SK-N-SH treated with all-trans-retinoic acid at 6 μM for 48 hours (cell line): Measurements from ENCODE around the gene CLSTN3.

Source experiments
- ATAC-seq: fragments of 200-7000 bp; cut with Tn5 transposase; 3 replicates; pipeline ENCODE4 v1.9.1; 2020; ENCODE audit warnings: mild to moderate bottlenecking, moderate library complexity
- ARNTL ChIP-seq: fragments of 450-650 bp; formaldehyde crosslinking; IDR thresholded peaks from 2 replicates; pipeline ENCODE4 v1.5.0; 2020; ENCODE audit warnings: low read depth, mild to moderate bottlenecking, moderate library complexity, borderline replicate concordance
- CSDC2 ChIP-seq: fragments of 250-450 bp; sonication (Bioruptor Pico); IDR thresholded peaks from 2 replicates; pipeline ENCODE4 v1.5.0; 2020; ENCODE audit warnings: mild to moderate bottlenecking, moderate library complexity
- ESRRG ChIP-seq: fragments of 250-450 bp; sonication (Bioruptor Pico); IDR thresholded peaks from 2 replicates; pipeline ENCODE4 v1.6.1; 2021; ENCODE audit warnings: mild to moderate bottlenecking
- GLIS3 ChIP-seq: fragments of 250-450 bp; sonication (Bioruptor Pico); IDR thresholded peaks from 2 replicates; pipeline ENCODE4 v1.5.0; 2020; ENCODE audit warnings: mild to moderate bottlenecking, moderate library complexity
- ISL1 ChIP-seq: fragments of 250-450 bp; sonication (Bioruptor Pico); IDR thresholded peaks from 2 replicates; pipeline ENCODE4 v2.1.2; 2022; ENCODE audit warnings: mild to moderate bottlenecking, moderate library complexity
- OSR1 ChIP-seq: fragments of 250-450 bp; sonication (Bioruptor Pico); IDR thresholded peaks from 2 replicates; pipeline ENCODE4 v1.8.0; 2022; ENCODE audit warnings: moderate library complexity, mild to moderate bottlenecking, inconsistent platforms
- POU6F1 ChIP-seq: fragments of 250-450 bp; sonication (Bioruptor Pico); IDR thresholded peaks from 2 replicates; pipeline ENCODE4 v1.8.0; 2021; ENCODE audit warnings: low read depth, mild to moderate bottlenecking, moderate library complexity, borderline replicate concordance
- RARB ChIP-seq: fragments of 250-450 bp; sonication (Bioruptor Pico); IDR thresholded peaks from 2 replicates; pipeline ENCODE4 v1.8.0; 2021; ENCODE audit warnings: mild to moderate bottlenecking, moderate library complexity
- TOX ChIP-seq: fragments of 250-450 bp; sonication (Bioruptor Pico); IDR thresholded peaks from 2 replicates; pipeline ENCODE4 v1.8.0; 2021; ENCODE audit warnings: mild to moderate bottlenecking, moderate library complexity, borderline replicate concordance
- ZC3H10 ChIP-seq: fragments of 250-450 bp; sonication (Bioruptor Pico); IDR thresholded peaks from 2 replicates; pipeline ENCODE4 v1.5.1; 2021; ENCODE audit warnings: mild to moderate bottlenecking, moderate library complexity
- ZFP30 ChIP-seq: fragments of 450-650 bp; formaldehyde crosslinking; IDR thresholded peaks from 2 replicates; pipeline ENCODE4 v1.5.0; 2022; ENCODE audit warnings: mild to moderate bottlenecking, moderate library complexity
- ZNF70 ChIP-seq: fragments of 450-650 bp; formaldehyde crosslinking; IDR thresholded peaks from 2 replicates; pipeline ENCODE4 v1.5.0; 2020; ENCODE audit warnings: mild to moderate bottlenecking, moderate library complexity
- ZNF8 ChIP-seq: fragments of 450-650 bp; formaldehyde crosslinking; IDR thresholded peaks from 2 replicates; pipeline ENCODE4 v1.5.0; 2020; ENCODE audit warnings: mild to moderate bottlenecking, moderate library complexity
- TF ChIP-seq, protein P1 (sequence below): fragments of 250-450 bp; sonication (Bioruptor Pico); IDR thresholded peaks from 2 replicates; pipeline ENCODE4 v1.5.1; 2020; ENCODE audit warnings: low read depth, mild to moderate bottlenecking, moderate library complexity
- TF ChIP-seq, protein P2 (sequence below): fragments of 250-450 bp; sonication (Bioruptor Pico); IDR thresholded peaks from 2 replicates; pipeline ENCODE4 v1.5.0; 2020; ENCODE audit warnings: mild to moderate bottlenecking, moderate library complexity
- TF ChIP-seq, protein P3 (sequence below): fragments of 250-450 bp; sonication (Bioruptor Pico); IDR thresholded peaks from 2 replicates; pipeline ENCODE4 v1.8.0; 2020; ENCODE audit warnings: mild to moderate bottlenecking, moderate library complexity, borderline replicate concordance

CLSTN3 gene

GRCh38 chr12:7188562-7189397 is 58.6 kb downstream of the CLSTN3 start:
- ATAC-seq = peak; percentile 84
- no peak for TF ChIP-seq ZNF70 (CRISPR knock-in tag)
- TF ChIP-seq ZFP30 (CRISPR knock-in tag) = no peak
- TF ChIP-seq GLIS3 (CRISPR knock-in tag) = no peak
- TF ChIP-seq TOX (CRISPR knock-in tag) = no peak
- TF ChIP-seq POU6F1 = no peak
- no peak for TF ChIP-seq RARB (CRISPR knock-in tag)
- TF ChIP-seq, protein P1, sequence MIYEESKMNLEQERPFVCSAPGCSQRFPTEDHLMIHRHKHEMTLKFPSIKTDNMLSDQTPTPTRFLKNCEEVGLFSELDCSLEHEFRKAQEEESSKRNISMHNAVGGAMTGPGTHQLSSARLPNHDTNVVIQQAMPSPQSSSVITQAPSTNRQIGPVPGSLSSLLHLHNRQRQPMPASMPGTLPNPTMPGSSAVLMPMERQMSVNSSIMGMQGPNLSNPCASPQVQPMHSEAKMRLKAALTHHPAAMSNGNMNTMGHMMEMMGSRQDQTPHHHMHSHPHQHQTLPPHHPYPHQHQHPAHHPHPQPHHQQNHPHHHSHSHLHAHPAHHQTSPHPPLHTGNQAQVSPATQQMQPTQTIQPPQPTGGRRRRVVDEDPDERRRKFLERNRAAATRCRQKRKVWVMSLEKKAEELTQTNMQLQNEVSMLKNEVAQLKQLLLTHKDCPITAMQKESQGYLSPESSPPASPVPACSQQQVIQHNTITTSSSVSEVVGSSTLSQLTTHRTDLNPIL (CRISPR knock-in tag) = no peak
- no peak for TF ChIP-seq ZNF8
- no peak for TF ChIP-seq ISL1 (CRISPR knock-in tag)
- TF ChIP-seq ESRRG (CRISPR knock-in tag) = no peak
- TF ChIP-seq CSDC2 = no peak
- TF ChIP-seq, protein P2, sequence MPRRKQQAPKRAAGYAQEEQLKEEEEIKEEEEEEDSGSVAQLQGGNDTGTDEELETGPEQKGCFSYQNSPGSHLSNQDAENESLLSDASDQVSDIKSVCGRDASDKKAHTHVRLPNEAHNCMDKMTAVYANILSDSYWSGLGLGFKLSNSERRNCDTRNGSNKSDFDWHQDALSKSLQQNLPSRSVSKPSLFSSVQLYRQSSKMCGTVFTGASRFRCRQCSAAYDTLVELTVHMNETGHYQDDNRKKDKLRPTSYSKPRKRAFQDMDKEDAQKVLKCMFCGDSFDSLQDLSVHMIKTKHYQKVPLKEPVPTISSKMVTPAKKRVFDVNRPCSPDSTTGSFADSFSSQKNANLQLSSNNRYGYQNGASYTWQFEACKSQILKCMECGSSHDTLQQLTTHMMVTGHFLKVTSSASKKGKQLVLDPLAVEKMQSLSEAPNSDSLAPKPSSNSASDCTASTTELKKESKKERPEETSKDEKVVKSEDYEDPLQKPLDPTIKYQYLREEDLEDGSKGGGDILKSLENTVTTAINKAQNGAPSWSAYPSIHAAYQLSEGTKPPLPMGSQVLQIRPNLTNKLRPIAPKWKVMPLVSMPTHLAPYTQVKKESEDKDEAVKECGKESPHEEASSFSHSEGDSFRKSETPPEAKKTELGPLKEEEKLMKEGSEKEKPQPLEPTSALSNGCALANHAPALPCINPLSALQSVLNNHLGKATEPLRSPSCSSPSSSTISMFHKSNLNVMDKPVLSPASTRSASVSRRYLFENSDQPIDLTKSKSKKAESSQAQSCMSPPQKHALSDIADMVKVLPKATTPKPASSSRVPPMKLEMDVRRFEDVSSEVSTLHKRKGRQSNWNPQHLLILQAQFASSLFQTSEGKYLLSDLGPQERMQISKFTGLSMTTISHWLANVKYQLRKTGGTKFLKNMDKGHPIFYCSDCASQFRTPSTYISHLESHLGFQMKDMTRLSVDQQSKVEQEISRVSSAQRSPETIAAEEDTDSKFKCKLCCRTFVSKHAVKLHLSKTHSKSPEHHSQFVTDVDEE (CRISPR knock-in tag) = no peak
- TF ChIP-seq, protein P3, sequence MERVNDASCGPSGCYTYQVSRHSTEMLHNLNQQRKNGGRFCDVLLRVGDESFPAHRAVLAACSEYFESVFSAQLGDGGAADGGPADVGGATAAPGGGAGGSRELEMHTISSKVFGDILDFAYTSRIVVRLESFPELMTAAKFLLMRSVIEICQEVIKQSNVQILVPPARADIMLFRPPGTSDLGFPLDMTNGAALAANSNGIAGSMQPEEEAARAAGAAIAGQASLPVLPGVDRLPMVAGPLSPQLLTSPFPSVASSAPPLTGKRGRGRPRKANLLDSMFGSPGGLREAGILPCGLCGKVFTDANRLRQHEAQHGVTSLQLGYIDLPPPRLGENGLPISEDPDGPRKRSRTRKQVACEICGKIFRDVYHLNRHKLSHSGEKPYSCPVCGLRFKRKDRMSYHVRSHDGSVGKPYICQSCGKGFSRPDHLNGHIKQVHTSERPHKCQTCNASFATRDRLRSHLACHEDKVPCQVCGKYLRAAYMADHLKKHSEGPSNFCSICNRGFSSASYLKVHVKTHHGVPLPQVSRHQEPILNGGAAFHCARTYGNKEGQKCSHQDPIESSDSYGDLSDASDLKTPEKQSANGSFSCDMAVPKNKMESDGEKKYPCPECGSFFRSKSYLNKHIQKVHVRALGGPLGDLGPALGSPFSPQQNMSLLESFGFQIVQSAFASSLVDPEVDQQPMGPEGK (CRISPR knock-in tag) = no peak

DNA sequence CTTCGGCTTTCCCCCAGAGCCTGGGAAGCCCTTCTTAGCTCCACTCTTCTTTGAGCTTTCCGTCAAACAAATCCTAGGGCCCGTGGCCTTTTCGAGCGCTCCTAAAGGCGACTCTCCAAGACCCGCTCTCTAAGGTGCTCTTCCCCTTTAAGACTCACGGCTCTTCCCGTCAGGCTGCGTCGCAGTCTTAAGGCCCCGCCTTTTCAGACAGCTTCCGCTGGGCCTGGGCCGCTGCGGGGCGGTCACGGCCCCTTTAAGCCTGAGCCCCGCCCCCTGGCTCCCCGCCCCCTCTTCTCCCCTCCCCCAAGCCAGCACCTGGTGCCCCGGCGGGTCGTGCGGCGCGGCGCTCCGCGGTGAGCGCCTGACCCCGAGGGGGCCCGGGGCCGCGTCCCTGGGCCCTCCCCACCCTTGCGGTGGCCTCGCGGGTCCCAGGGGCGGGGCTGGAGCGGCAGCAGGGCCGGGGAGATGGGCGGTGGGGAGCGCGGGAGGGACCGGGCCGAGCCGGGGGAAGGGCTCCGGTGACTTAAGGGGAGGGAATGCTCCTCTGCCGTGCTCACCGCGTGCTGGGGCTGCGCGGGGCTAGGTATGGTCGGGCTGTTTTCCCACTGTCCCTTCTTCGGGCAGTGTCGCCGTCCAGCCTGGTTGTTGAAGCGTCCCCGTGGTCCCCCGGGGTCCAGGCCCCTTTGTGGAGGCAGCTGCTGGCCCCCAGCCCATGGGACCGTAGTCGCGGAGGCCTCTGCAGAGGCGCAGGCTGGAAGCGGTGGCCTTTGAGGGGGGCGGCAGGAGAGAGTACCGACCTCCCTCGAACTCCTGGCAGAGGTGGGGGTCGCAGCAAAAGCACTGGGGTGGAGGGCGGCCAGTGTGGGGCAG is 59.5 kb downstream of the CLSTN3 start, which contains the start of gene PEX5:
TSS of gene PEX5 (plus strand) at position 289 of the 870 bp plus-strand sequence. CDS start 692 bp downstream, outside the sequence.
- TF ChIP-seq ZC3H10 (CRISPR knock-in tag) (no peak), OSR1 (CRISPR knock-in tag) (no peak), POU6F1 (no peak), GLIS3 (CRISPR knock-in tag) (no peak), ARNTL (CRISPR knock-in tag) (no peak)
- TF ChIP-seq, protein P1 (CRISPR knock-in tag) = no peak
- peak; percentile 97 for ATAC-seq
